ENCODE data around the gene FMN2. TPM values are rescaled to one million over a fixed set of nuclear protein-coding genes. Genes with fewer than 3 reads are reported as not detected.

The FMN2 gene
- total RNA-seq, 2 donors from 2014 or later: 0.26 to 0.33 TPM

DNA sequence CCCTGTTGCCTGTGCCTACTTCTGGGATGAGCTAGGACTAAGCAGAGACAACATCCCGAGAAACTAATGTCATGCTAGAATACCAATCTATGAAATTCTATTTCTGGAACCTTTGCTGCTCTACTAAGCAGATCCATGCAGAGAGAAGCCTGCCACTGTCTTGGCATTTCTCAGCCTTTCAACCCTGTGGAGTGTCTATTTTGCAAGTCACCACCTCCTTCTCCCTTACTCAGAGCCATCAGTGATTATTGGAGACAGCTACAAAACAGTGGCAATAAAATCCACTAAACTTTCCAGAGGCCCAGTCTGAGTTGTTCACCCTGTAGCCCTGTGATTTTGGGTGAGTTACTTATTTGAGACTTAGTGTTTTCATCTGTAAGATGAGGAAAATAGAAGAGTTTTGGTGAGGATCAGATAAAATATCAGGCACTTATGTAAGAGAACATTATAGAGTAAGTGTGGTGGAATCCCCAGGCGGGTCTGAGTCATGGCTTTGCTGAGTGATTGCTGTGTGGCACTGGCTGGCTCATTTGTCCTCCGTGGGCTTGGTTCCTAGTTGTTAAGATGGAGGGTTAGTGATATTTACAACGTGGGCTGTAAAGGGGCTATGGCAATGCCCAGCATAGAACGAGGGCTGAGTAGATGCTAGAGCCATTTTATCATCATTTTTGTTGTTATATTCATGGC is 61.1 kb downstream of the FMN2 start:
- TF ChIP-seq, protein P1, sequence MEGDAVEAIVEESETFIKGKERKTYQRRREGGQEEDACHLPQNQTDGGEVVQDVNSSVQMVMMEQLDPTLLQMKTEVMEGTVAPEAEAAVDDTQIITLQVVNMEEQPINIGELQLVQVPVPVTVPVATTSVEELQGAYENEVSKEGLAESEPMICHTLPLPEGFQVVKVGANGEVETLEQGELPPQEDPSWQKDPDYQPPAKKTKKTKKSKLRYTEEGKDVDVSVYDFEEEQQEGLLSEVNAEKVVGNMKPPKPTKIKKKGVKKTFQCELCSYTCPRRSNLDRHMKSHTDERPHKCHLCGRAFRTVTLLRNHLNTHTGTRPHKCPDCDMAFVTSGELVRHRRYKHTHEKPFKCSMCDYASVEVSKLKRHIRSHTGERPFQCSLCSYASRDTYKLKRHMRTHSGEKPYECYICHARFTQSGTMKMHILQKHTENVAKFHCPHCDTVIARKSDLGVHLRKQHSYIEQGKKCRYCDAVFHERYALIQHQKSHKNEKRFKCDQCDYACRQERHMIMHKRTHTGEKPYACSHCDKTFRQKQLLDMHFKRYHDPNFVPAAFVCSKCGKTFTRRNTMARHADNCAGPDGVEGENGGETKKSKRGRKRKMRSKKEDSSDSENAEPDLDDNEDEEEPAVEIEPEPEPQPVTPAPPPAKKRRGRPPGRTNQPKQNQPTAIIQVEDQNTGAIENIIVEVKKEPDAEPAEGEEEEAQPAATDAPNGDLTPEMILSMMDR (IDR thresholded peaks at IDR 0.05): no peak
- no peak for TF ChIP-seq POLR2A (IDR thresholded peaks at IDR 0.05)
- H3K27me3 ChIP-seq: no peaks in the 10 kb centered on the region
- intact Hi-C loops (cut with DNase I): no loop called here
- no peak overlapping the region for H3K4me3 ChIP-seq
- H3K27ac ChIP-seq: no peak overlapping the region
- no peak for ATAC-seq
- no peak for DNase-seq
- H3K9me3 ChIP-seq: no peaks in the 10 kb centered on the region
- no peaks in the 10 kb centered on the region for H3K36me3 ChIP-seq (replicated peaks in 1 of 2; ENCODE audit: insufficient read depth in 1 of 2, low read depth in 2 of 2)
- H3K4me1 ChIP-seq: no peaks in the 10 kb centered on the region
- 68 to 69% methylated on average over 5 of the region's 5 CpGs for WGBS, 2 donors

DNA sequence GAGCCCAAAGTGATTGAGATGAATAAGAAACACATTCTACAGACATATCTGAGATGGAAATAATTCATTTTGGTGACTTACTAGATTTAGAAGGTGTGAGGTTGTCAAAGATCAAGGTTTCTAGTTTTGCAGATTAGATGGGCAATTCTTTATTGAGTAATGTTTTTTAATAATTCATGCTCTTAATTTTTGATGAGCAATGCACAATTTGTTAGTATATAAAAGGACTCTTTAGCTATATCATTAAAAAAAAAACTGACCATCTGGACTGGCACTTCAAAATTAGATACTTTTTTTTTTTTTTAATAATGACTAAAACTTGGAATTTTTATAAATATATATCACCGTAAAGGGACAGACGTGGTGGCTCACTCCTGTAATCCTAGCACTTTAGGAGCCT is 63.9 kb downstream of the FMN2 start:
- ATAC-seq: no peak
- WGBS, 2 donors: 85 to 89% methylated on average over 2 of the region's 2 CpGs
- intact Hi-C loops (cut with DNase I): no loop called here

GRCh38 chr1:240164742-240165141 is 73.1 kb downstream of the FMN2 start:
- no peak overlapping the region for H3K27ac ChIP-seq
- ATAC-seq: no peak
- H3K36me3 ChIP-seq (replicated peaks in 1 of 2; ENCODE audit: insufficient read depth in 1 of 2, low read depth in 2 of 2): no peaks in the 10 kb centered on the region
- no peak for DNase-seq
- H3K9me3 ChIP-seq: no peaks in the 10 kb centered on the region
- TF ChIP-seq, protein P1 (IDR thresholded peaks at IDR 0.05): no peak
- TF ChIP-seq POLR2A (IDR thresholded peaks at IDR 0.05): no peak
- no peak overlapping the region for H3K4me3 ChIP-seq
- intact Hi-C loops (cut with DNase I): no loop called here
- no peaks in the 10 kb centered on the region for H3K27me3 ChIP-seq
- H3K4me1 ChIP-seq: no peaks in the 10 kb centered on the region

More for the DNA sequence above, 63.9 kb downstream of the FMN2 start:
- no peaks in the 10 kb centered on the region for H3K9me3 ChIP-seq
- no peak overlapping the region for H3K4me3 ChIP-seq
- no peaks in the 10 kb centered on the region for H3K27me3 ChIP-seq
- no peaks in the 10 kb centered on the region for H3K4me1 ChIP-seq
- TF ChIP-seq, protein P1 (IDR thresholded peaks at IDR 0.05): no peak
- TF ChIP-seq POLR2A (IDR thresholded peaks at IDR 0.05): no peak
- no peak overlapping the region for H3K27ac ChIP-seq
- no peak for DNase-seq
- H3K36me3 ChIP-seq (replicated peaks in 1 of 2; ENCODE audit: insufficient read depth in 1 of 2, low read depth in 2 of 2): no peaks in the 10 kb centered on the region

GRCh38 chr1:240169188-240169587 is 77.5 kb downstream of the FMN2 start:
- no peaks in the 10 kb centered on the region for H3K4me1 ChIP-seq
- H3K4me3 ChIP-seq: no peak overlapping the region
- H3K36me3 ChIP-seq (replicated peaks in 1 of 2; ENCODE audit: insufficient read depth in 1 of 2, low read depth in 2 of 2): no peaks in the 10 kb centered on the region
- no peak overlapping the region for H3K27ac ChIP-seq
- no peak for DNase-seq
- 73 to 80% methylated on average over 7 of the region's 7 CpGs for WGBS, 2 donors
- ATAC-seq: no peak
- TF ChIP-seq, protein P1 (IDR thresholded peaks at IDR 0.05): no peak
- no peak for TF ChIP-seq POLR2A (IDR thresholded peaks at IDR 0.05)
- no peaks in the 10 kb centered on the region for H3K9me3 ChIP-seq
- intact Hi-C loops (cut with DNase I): no loop called here
- no peaks in the 10 kb centered on the region for H3K27me3 ChIP-seq

GRCh38 chr1:240170266-240170665 is 78.6 kb downstream of the FMN2 start:
- 62 to 63% methylated on average over 2 of the region's 2 CpGs for WGBS, 2 donors
- intact Hi-C loops (cut with DNase I): no loop called here

More at GRCh38 chr1:240170266-240170665, 78.6 kb downstream of the FMN2 start:
- TF ChIP-seq, protein P1 (IDR thresholded peaks at IDR 0.05): no peak
- no peak for TF ChIP-seq POLR2A (IDR thresholded peaks at IDR 0.05)
- no peaks in the 10 kb centered on the region for H3K4me1 ChIP-seq
- H3K27ac ChIP-seq: no peak overlapping the region
- DNase-seq: no peak
- ATAC-seq: no peak
- no peaks in the 10 kb centered on the region for H3K36me3 ChIP-seq (replicated peaks in 1 of 2; ENCODE audit: insufficient read depth in 1 of 2, low read depth in 2 of 2)
- H3K27me3 ChIP-seq: no peaks in the 10 kb centered on the region
- no peak overlapping the region for H3K4me3 ChIP-seq
- H3K9me3 ChIP-seq: no peaks in the 10 kb centered on the region

Measured in body of pancreas (tissue), 4 donors.